Activated B cell treated with CpG ODN at 0.5 μM for 24 hours (primary cell): Measurements from ENCODE around the gene WASL. TPM values are rescaled to one million over a fixed set of nuclear protein-coding genes. Genes with fewer than 3 reads are reported as not detected.

Experiments used
- ATAC-seq: fragments of 200-7000 bp; cut with Tn5 transposase; one replicate; pipeline ENCODE4 v1.10.0; 2021; ENCODE audit warnings: low read depth, mild to moderate bottlenecking, moderate library complexity
- CTCF ChIA-PET: fragments of 350-600 bp; sonication (Branson Sonifier 250); formaldehyde crosslinking; loops from one replicate; lab custom pipeline; 2021; ENCODE audit warnings: antibody characterized with exemption; lab: Charles Lee
- POLR2A ChIA-PET: fragments of 350-600 bp; sonication (Branson Sonifier 250); formaldehyde crosslinking; loops from one replicate; lab custom pipeline; 2021; ENCODE audit warnings: antibody characterized with exemption; lab: Charles Lee
- DNase-seq: peaks from one replicate; pipeline ENCODE4 v3.0.0; 2022
- H3K27ac Mint-ChIP-seq: one replicate; pipeline ENCODE4 v1.8.0; 2020; ENCODE audit warnings: mixed read lengths
- H3K27me3 Mint-ChIP-seq: one replicate; pipeline ENCODE4 v1.8.0; 2021; ENCODE audit warnings: mixed read lengths
- H3K36me3 Mint-ChIP-seq: one replicate; pipeline ENCODE4 v1.8.0; 2021; ENCODE audit warnings: low read depth, mixed read lengths
- H3K4me1 Mint-ChIP-seq: one replicate; pipeline ENCODE4 v1.8.0; 2021; ENCODE audit warnings: mixed read lengths
- H3K4me3 Mint-ChIP-seq: one replicate; pipeline ENCODE4 v1.8.0; 2020; ENCODE audit warnings: mild to moderate bottlenecking, mixed read lengths
- H3K9me3 Mint-ChIP-seq: one replicate; pipeline ENCODE4 v1.8.0; 2020; ENCODE audit warnings: mixed read lengths
- intact Hi-C: fragments of 100-400 bp; cut with micrococcal nuclease; formaldehyde crosslinking; loops from one replicate; pipeline ENCODE4 v1.15.1; 2024
- total RNA-seq: library from RNA; stranded (reverse); gene quantifications from 2 replicates; pipeline ENCODE4 v1.2.3, GENCODE V29; 2022
- TF ChIP-seq, protein P1 (sequence below): fragments of 200-600 bp; IDR thresholded peaks from one replicate; pipeline ENCODE4 v1.8.0; 2022; ENCODE audit warnings: antibody characterized with exemption, mild to moderate bottlenecking

The WASL gene
- total RNA-seq, 1 donor from 2014 or later = 6.9 TPM

DNA sequence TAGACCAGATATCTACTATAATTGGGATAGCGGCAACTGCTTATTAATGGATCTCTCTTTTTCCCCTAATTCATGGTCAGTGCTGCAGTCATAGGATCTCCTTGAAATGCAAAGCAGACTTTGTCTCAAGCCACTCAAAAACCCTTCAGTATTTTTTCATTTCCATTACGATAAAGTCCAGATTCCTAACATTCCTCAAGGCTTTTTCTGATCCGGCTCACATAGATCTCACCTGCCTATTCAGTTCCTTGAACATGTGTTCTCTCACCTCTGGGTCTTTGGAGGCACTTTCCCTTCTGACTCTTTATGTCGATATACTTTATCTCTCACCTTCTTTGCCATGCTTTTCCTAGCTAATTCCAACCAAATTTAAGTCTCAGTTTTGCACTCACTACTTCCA is 25.7 kb upstream of the WASL start:
- ChIA-PET POLR2A (no interaction called here), CTCF (no interaction called here)
- intact Hi-C loops = no loop called here
- Mint-ChIP-seq H3K27ac (no peak overlapping the region), H3K9me3 (no peaks in the 10 kb centered on the region), H3K4me3 (no peak overlapping the region), H3K4me1 (peaks cover 3% of the 10 kb centered on the region), H3K36me3 (no peaks in the 10 kb centered on the region), H3K27me3 (peaks cover 18% of the 10 kb centered on the region)
- no peak for ATAC-seq
- no peak for DNase-seq
- TF ChIP-seq, protein P1, sequence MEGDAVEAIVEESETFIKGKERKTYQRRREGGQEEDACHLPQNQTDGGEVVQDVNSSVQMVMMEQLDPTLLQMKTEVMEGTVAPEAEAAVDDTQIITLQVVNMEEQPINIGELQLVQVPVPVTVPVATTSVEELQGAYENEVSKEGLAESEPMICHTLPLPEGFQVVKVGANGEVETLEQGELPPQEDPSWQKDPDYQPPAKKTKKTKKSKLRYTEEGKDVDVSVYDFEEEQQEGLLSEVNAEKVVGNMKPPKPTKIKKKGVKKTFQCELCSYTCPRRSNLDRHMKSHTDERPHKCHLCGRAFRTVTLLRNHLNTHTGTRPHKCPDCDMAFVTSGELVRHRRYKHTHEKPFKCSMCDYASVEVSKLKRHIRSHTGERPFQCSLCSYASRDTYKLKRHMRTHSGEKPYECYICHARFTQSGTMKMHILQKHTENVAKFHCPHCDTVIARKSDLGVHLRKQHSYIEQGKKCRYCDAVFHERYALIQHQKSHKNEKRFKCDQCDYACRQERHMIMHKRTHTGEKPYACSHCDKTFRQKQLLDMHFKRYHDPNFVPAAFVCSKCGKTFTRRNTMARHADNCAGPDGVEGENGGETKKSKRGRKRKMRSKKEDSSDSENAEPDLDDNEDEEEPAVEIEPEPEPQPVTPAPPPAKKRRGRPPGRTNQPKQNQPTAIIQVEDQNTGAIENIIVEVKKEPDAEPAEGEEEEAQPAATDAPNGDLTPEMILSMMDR = no peak

DNA sequence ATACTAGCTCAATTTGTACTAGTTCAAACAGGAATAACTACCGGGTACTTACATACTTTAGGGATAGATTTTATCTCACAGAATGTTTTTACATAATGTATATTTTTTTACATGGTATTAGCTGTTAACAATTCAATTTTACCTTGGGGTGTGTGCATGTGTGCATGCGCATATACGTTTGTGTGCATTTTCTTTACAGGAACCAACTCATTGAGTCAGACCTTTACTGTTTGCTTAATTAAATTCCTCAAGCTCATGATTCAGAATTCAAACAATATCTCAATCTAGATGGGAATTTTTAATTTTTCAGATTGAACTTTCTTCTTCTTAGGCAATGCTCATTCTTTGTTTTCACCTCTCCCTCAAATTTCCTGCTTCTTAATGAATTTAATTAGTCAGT is 24.7 kb upstream of the WASL start:
- Mint-ChIP-seq H3K4me3 (no peak overlapping the region), H3K4me1 (peaks cover 3% of the 10 kb centered on the region), H3K9me3 (no peaks in the 10 kb centered on the region), H3K27ac (no peak overlapping the region), H3K36me3 (no peaks in the 10 kb centered on the region), H3K27me3 (peaks cover 17% of the 10 kb centered on the region)
- POLR2A ChIA-PET = no interaction called here
- CTCF ChIA-PET = no interaction called here
- intact Hi-C loops = no loop called here
- TF ChIP-seq, protein P1 = no peak
- DNase-seq (no peak), ATAC-seq (no peak)

DNA sequence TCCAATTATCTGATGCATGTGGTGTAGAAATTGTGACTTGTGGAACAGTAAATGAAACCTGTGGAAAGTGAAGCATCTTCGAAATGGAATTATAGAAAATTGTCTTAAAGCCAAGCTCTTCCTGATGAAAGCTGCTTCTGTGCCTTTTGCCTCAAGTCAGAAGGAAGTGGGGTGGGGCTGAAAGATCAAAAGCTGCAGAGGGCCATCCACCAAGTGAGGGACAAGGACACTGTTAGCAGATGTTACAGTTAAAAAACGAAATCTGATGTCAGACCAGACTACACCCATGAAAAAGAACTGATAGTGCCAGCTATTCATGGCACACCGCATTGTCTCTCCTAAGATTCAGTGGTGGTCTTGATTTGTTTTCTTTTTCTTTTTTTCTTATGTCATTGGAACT is 23.8 kb upstream of the WASL start:
- TF ChIP-seq, protein P1 = no peak
- intact Hi-C loops = no loop called here
- Mint-ChIP-seq H3K4me1 (peaks cover 3% of the 10 kb centered on the region), H3K27me3 (peaks cover 17% of the 10 kb centered on the region), H3K4me3 (no peak overlapping the region), H3K36me3 (no peaks in the 10 kb centered on the region), H3K9me3 (no peaks in the 10 kb centered on the region), H3K27ac (no peak overlapping the region)
- ATAC-seq (no peak), DNase-seq (no peak)
- POLR2A ChIA-PET = no interaction called here
- CTCF ChIA-PET = interaction anchor here (1.1 kb wide), 1 partner anchor 90 kb away, joined by 3 read pairs; no protein-coding TSS in a partner anchor

GRCh38 chr7:123771846-123772245 is 23.0 kb upstream of the WASL start:
- Mint-ChIP-seq H3K4me3 (no peak overlapping the region), H3K27ac (no peak overlapping the region), H3K27me3 (peaks cover 23% of the 10 kb centered on the region), H3K36me3 (no peaks in the 10 kb centered on the region), H3K4me1 (peaks cover 3% of the 10 kb centered on the region), H3K9me3 (no peaks in the 10 kb centered on the region)
- TF ChIP-seq, protein P1 = no peak
- no peak for DNase-seq
- POLR2A ChIA-PET = no interaction called here
- CTCF ChIA-PET = no interaction called here
- intact Hi-C loops = no loop called here
- ATAC-seq = no peak

DNA sequence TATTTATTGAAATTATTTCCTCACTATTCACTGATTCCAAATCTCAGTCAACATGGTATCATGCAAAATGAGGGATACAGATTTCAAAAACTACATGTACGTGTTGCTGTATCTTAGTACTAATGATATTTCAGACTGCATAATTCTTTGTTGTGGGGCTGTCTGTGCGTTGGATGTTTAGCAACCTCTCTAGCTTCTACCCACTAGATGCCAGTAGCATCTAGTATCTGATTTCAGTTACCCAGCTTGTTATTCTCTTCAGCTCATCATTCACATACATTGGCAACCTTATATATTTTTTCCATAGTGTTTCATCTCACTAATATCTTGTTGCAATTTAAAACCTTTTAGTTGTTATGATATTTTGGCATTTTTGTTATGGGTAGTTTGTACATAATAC is 22.5 kb upstream of the WASL start:
- no peak for ATAC-seq
- peaks cover 23% of the 10 kb centered on the region for H3K27me3 Mint-ChIP-seq
- no peak overlapping the region for H3K4me3 Mint-ChIP-seq
- H3K4me1 Mint-ChIP-seq = peaks cover 3% of the 10 kb centered on the region
- H3K27ac Mint-ChIP-seq = no peak overlapping the region
- TF ChIP-seq, protein P1 = no peak
- POLR2A ChIA-PET = no interaction called here
- CTCF ChIA-PET = no interaction called here
- H3K9me3 Mint-ChIP-seq = no peaks in the 10 kb centered on the region
- DNase-seq = no peak
- intact Hi-C loops = no loop called here
- H3K36me3 Mint-ChIP-seq = no peaks in the 10 kb centered on the region
